ENCODE results near the gene ATP5F1B. TPM values are rescaled to one million over a fixed set of nuclear protein-coding genes. Genes with fewer than 3 reads are reported as not detected.

The ATP5F1B gene
- total and polyA plus RNA-seq, 2 of the 8 experiments (the other 6 are each of a cell fraction or from before 2014, with no cell fraction given), result 900 to 1,522 TPM

DNA sequence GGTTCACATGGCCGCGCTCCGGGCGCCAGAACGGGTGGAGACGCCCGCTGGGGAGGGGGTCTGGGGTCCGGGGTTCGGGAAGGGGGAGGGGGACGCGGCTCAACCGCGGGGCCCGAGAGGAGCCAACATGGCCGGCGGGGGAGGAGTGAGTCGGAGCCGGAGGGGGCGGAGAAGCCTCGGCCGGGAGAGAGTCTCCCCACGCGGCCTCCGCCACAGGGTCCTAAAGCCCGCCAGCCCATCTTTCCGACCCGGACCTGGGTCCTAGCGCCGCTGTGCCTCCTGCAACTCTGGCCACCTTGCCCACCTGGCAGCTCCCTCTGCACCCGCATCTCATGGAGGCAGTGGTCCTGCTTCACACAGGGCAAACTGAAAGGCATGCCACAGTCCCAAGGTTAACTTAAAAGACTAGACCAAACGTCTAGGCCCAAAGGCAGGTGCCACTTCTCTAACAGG, 15.6 kb downstream of the ATP5F1B start, which contains the start of gene BAZ2A (continued):
- TF ChIP-seq, protein P1, sequence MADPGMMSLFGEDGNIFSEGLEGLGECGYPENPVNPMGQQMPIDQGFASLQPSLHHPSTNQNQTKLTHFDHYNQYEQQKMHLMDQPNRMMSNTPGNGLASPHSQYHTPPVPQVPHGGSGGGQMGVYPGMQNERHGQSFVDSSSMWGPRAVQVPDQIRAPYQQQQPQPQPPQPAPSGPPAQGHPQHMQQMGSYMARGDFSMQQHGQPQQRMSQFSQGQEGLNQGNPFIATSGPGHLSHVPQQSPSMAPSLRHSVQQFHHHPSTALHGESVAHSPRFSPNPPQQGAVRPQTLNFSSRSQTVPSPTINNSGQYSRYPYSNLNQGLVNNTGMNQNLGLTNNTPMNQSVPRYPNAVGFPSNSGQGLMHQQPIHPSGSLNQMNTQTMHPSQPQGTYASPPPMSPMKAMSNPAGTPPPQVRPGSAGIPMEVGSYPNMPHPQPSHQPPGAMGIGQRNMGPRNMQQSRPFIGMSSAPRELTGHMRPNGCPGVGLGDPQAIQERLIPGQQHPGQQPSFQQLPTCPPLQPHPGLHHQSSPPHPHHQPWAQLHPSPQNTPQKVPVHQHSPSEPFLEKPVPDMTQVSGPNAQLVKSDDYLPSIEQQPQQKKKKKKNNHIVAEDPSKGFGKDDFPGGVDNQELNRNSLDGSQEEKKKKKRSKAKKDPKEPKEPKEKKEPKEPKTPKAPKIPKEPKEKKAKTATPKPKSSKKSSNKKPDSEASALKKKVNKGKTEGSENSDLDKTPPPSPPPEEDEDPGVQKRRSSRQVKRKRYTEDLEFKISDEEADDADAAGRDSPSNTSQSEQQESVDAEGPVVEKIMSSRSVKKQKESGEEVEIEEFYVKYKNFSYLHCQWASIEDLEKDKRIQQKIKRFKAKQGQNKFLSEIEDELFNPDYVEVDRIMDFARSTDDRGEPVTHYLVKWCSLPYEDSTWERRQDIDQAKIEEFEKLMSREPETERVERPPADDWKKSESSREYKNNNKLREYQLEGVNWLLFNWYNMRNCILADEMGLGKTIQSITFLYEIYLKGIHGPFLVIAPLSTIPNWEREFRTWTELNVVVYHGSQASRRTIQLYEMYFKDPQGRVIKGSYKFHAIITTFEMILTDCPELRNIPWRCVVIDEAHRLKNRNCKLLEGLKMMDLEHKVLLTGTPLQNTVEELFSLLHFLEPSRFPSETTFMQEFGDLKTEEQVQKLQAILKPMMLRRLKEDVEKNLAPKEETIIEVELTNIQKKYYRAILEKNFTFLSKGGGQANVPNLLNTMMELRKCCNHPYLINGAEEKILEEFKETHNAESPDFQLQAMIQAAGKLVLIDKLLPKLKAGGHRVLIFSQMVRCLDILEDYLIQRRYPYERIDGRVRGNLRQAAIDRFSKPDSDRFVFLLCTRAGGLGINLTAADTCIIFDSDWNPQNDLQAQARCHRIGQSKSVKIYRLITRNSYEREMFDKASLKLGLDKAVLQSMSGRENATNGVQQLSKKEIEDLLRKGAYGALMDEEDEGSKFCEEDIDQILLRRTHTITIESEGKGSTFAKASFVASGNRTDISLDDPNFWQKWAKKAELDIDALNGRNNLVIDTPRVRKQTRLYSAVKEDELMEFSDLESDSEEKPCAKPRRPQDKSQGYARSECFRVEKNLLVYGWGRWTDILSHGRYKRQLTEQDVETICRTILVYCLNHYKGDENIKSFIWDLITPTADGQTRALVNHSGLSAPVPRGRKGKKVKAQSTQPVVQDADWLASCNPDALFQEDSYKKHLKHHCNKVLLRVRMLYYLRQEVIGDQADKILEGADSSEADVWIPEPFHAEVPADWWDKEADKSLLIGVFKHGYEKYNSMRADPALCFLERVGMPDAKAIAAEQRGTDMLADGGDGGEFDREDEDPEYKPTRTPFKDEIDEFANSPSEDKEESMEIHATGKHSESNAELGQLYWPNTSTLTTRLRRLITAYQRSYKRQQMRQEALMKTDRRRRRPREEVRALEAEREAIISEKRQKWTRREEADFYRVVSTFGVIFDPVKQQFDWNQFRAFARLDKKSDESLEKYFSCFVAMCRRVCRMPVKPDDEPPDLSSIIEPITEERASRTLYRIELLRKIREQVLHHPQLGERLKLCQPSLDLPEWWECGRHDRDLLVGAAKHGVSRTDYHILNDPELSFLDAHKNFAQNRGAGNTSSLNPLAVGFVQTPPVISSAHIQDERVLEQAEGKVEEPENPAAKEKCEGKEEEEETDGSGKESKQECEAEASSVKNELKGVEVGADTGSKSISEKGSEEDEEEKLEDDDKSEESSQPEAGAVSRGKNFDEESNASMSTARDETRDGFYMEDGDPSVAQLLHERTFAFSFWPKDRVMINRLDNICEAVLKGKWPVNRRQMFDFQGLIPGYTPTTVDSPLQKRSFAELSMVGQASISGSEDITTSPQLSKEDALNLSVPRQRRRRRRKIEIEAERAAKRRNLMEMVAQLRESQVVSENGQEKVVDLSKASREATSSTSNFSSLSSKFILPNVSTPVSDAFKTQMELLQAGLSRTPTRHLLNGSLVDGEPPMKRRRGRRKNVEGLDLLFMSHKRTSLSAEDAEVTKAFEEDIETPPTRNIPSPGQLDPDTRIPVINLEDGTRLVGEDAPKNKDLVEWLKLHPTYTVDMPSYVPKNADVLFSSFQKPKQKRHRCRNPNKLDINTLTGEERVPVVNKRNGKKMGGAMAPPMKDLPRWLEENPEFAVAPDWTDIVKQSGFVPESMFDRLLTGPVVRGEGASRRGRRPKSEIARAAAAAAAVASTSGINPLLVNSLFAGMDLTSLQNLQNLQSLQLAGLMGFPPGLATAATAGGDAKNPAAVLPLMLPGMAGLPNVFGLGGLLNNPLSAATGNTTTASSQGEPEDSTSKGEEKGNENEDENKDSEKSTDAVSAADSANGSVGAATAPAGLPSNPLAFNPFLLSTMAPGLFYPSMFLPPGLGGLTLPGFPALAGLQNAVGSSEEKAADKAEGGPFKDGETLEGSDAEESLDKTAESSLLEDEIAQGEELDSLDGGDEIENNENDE (IDR thresholded peaks at IDR 0.05; ENCODE audit: insufficient replicate concordance, low read length), result no peak
- no peak for TF ChIP-seq CTBP2 (IDR thresholded peaks at IDR 0.05; ENCODE audit: borderline replicate concordance, insufficient read depth, insufficient read length, low read length)
- TF ChIP-seq TAF1 (IDR thresholded peaks at IDR 0.05; ENCODE audit: low read depth, low read length), result peak; percentile 48; the same call in 1 of the 2 replicates
- TF ChIP-seq, protein P2, sequence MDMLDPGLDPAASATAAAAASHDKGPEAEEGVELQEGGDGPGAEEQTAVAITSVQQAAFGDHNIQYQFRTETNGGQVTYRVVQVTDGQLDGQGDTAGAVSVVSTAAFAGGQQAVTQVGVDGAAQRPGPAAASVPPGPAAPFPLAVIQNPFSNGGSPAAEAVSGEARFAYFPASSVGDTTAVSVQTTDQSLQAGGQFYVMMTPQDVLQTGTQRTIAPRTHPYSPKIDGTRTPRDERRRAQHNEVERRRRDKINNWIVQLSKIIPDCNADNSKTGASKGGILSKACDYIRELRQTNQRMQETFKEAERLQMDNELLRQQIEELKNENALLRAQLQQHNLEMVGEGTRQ (IDR thresholded peaks at IDR 0.05; ENCODE audit: low read length), result 0 out of 2 replicates have a peak, but pooled peaks have one; percentile 40
- TF ChIP-seq, protein P3, sequence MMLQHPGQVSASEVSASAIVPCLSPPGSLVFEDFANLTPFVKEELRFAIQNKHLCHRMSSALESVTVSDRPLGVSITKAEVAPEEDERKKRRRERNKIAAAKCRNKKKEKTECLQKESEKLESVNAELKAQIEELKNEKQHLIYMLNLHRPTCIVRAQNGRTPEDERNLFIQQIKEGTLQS (IDR thresholded peaks at IDR 0.05; ENCODE audit: insufficient read depth, low read depth, low read length), result no peak
- TF ChIP-seq PHF8 (conservative IDR thresholded peaks at IDR 0.05; ENCODE audit: low read depth, low read length), result no peak; the same call in 1 of the 2 replicates
- 0 out of 2 replicates have a peak, but pooled peaks have one; percentile 31 for TF ChIP-seq TBP (IDR thresholded peaks at IDR 0.05; ENCODE audit: low read depth, low read length)
- TF ChIP-seq POLR2AphosphoS5 (IDR thresholded peaks at IDR 0.05; ENCODE audit: low read depth, low read length), result no peak
- no peak for TF ChIP-seq NANOG (IDR thresholded peaks at IDR 0.05; ENCODE audit: insufficient read depth, low read depth, low read length, poor library complexity, severe bottlenecking)
